ENCODE data around the gene WFIKKN1. TPM values are rescaled to one million over a fixed set of nuclear protein-coding genes. Genes with fewer than 3 reads are reported as not detected.

WFIKKN1 gene
- total and polyA plus RNA-seq, 7 donors: 0.30 to 2.0 (median 0.36) TPM

GRCh38 chr16:662597-662996 is 31.8 kb downstream of the WFIKKN1 start:
- 94 to 98% (median 94%) methylated on average over 21 of the region's 21 CpGs for WGBS, 3 donors
- no peaks in the 10 kb centered on the region for H3K36me3 ChIP-seq (ENCODE audit: insufficient read depth in 1 of 2, low read depth in 1 of 2)
- ATAC-seq (no peak), DNase-seq (no peak)
- no peak overlapping the region for H3K4me3 ChIP-seq
- no peak overlapping the region for H3K27ac ChIP-seq
- H3K9me3 ChIP-seq: no peaks in the 10 kb centered on the region
- TF ChIP-seq CTCF (IDR thresholded peaks at IDR 0.05): no peak
- no peaks in the 10 kb centered on the region for H3K27me3 ChIP-seq (ENCODE audit: insufficient read depth in 3 of 3, low read length in 2 of 3)
- intact Hi-C loops (cut with DNase I): no loop called here
- peaks cover 17% of the 10 kb centered on the region for H3K4me1 ChIP-seq

DNA sequence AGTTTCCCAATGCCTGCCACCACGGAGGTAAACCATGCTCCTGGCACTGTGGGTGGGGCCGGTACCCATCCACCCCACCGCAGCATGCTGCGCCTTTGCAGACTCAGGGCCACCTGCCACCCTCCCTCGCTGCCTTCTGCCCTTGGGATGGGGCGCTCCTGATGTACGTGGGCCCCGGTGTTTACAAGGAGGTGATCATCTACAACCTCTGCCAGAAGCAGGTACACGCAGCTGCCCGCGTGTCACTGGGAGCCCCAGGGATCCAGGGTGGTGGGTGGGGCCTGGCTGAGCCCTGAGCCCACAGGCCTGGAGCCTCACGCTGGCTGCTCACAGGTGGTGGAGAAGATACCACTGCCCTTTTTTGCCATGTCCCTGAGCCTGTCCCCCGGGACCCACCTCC is 35.8 kb downstream of the WFIKKN1 start:
- no peak for TF ChIP-seq CTCF (IDR thresholded peaks at IDR 0.05)
- intact Hi-C loops (cut with DNase I): no loop called here
- 87 to 93% (median 91%) methylated on average over 13 of the region's 13 CpGs for WGBS, 3 donors
- Histone ChIP-seq H3K27me3 (ENCODE audit: insufficient read depth in 3 of 3, low read length in 2 of 3) (no peaks in the 10 kb centered on the region), H3K4me1 (peaks cover 15% of the 10 kb centered on the region), H3K36me3 (ENCODE audit: insufficient read depth in 1 of 2, low read depth in 1 of 2) (peaks cover 0 to 24% of the 10 kb centered on the region in 2 donors), H3K4me3 (no peak overlapping the region), H3K27ac (no peak overlapping the region), H3K9me3 (no peaks in the 10 kb centered on the region)
- DNase-seq (no peak), ATAC-seq (no peak)

GRCh38 chr16:667113-667779 is 36.5 kb downstream of the WFIKKN1 start:
- H3K4me1 ChIP-seq: peaks cover 14% of the 10 kb centered on the region
- no peaks in the 10 kb centered on the region for H3K9me3 ChIP-seq
- DNase-seq (no peak), ATAC-seq (no peak)
- peak overlapping the region; percentile 89 for H3K27ac ChIP-seq
- no peak for TF ChIP-seq CTCF (IDR thresholded peaks at IDR 0.05)
- peak overlapping the region; percentile 98 for H3K4me3 ChIP-seq
- no peaks in the 10 kb centered on the region for H3K27me3 ChIP-seq (ENCODE audit: insufficient read depth in 3 of 3, low read length in 2 of 3)
- 74 to 81% (median 74%) methylated on average over 22 of the region's 22 CpGs for WGBS, 3 donors
- peaks cover 0 to 31% of the 10 kb centered on the region in 2 donors for H3K36me3 ChIP-seq (ENCODE audit: insufficient read depth in 1 of 2, low read depth in 1 of 2)
- intact Hi-C loops (cut with DNase I): no loop called here

GRCh38 chr16:667780-668518 is 37.2 kb downstream of the WFIKKN1 start, which contains the start of gene RHOT2:
Gene RHOT2 (plus strand): TSS chr16:668132. CDS start chr16:668200, 68 bp downstream.
- peak within 1 kb of the TSS; percentile 89 for H3K27ac ChIP-seq
- peaks cover 3 to 38% of the 10 kb centered on the region in 2 donors for H3K36me3 ChIP-seq (ENCODE audit: insufficient read depth in 1 of 2, low read depth in 1 of 2)
- TF ChIP-seq CTCF (IDR thresholded peaks at IDR 0.05): peak; percentile 85
- H3K4me3 ChIP-seq: peak within 1 kb of the TSS; percentile 98
- peak; percentile 96 to 97 for DNase-seq
- H3K27me3 ChIP-seq (ENCODE audit: insufficient read depth in 3 of 3, low read length in 2 of 3): no peaks in the 10 kb centered on the region
- intact Hi-C loops (cut with DNase I): no loop called here
- peak; percentile 95 to 98 (median 96) for ATAC-seq
- WGBS, 3 donors: 0% methylated on average over 48 to 78 of the region's 78 CpGs
- no peaks in the 10 kb centered on the region for H3K9me3 ChIP-seq
- peaks cover 14% of the 10 kb centered on the region for H3K4me1 ChIP-seq

Data from psoas muscle (tissue), 8 donors.